A549 (cell line): ENCODE measurements around the gene HSD17B7.
"Not testable (repeated sequence)": the region's sequence is repeated elsewhere in the genome, so short reads cannot be mapped to it uniquely, and the experiment has no call there.

Source experiments
- CTCF ChIP-seq: fragments of >200 bp; sonication (Bioruptor Twin); formaldehyde crosslinking; IDR thresholded peaks from 3 replicates; pipeline ENCODE4 v1.5.1; 2016
- MAZ ChIP-seq: fragments of 150-350 bp; IDR thresholded peaks from 2 replicates; pipeline ENCODE4 v1.6.1; 2014; ENCODE audit warnings: antibody characterized with exemption, low read depth, low read length, borderline replicate concordance
- RFX5 ChIP-seq: fragments of 450-650 bp; IDR thresholded peaks from 2 replicates; pipeline ENCODE4 v1.7.1; 2014; ENCODE audit warnings: antibody characterized with exemption, mild to moderate bottlenecking, moderate library complexity

GRCh38 chr1:162818136-162818535, 27.6 kb downstream of the HSD17B7 start:
- not testable (repeated sequence) for TF ChIP-seq CTCF, MAZ, RFX5
